Measurements from ENCODE around the gene FOXP3.

FOXP3 gene

GRCh38 chrX:49272421-49272820 is 7.9 kb upstream of the FOXP3 start:
- DNase-seq = no peak

DNA sequence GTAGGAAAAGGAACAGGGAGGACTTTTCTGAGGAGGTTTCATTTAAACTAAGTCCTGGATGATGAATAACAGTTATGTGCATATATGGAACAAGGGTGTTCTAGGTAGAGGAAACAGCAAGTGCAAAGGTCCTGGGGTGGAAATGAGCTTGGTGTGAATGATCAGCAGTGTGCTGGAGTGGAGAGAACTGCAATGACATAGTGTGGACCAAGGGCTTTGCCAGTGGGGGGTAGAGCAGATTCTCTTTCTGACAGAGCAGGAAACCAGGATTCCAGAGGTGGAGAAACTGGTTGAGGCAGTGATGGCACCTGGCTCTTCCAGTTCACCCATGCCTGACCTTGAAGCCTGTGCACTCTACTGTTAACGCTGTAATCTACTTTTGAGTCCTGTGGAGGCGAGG is 6.8 kb upstream of the FOXP3 start:
- DNase-seq = no peak

GRCh38 chrX:49270249-49270921 is 5.9 kb upstream of the FOXP3 start:
- no peak for DNase-seq

GRCh38 chrX:49269767-49270248 is 5.3 kb upstream of the FOXP3 start, which contains the start of gene PPP1R3F:
Gene PPP1R3F (plus strand): TSS chrX:49269793. CDS start chrX:49269870, 77 bp downstream.
- no peak for DNase-seq

GRCh38 chrX:49269010-49269766 is 4.7 kb upstream of the FOXP3 start:
- peak; percentile 90 for DNase-seq

DNA sequence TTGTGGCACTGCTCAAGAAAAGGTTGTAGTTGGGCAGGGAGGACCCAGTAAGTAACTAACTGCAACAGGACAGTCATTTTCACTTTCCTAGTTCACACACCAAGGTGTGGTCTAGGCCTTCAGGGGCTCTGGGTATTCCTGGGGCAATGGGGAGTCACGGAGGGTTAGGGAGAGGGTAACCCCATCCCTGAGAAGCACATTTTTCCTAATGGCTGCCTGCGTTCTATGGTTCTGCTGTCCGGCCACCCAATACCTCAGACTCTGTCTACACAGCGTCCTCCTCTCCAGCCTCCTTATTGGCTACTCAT is 4.1 kb upstream of the FOXP3 start:
- no peak for DNase-seq

DNA sequence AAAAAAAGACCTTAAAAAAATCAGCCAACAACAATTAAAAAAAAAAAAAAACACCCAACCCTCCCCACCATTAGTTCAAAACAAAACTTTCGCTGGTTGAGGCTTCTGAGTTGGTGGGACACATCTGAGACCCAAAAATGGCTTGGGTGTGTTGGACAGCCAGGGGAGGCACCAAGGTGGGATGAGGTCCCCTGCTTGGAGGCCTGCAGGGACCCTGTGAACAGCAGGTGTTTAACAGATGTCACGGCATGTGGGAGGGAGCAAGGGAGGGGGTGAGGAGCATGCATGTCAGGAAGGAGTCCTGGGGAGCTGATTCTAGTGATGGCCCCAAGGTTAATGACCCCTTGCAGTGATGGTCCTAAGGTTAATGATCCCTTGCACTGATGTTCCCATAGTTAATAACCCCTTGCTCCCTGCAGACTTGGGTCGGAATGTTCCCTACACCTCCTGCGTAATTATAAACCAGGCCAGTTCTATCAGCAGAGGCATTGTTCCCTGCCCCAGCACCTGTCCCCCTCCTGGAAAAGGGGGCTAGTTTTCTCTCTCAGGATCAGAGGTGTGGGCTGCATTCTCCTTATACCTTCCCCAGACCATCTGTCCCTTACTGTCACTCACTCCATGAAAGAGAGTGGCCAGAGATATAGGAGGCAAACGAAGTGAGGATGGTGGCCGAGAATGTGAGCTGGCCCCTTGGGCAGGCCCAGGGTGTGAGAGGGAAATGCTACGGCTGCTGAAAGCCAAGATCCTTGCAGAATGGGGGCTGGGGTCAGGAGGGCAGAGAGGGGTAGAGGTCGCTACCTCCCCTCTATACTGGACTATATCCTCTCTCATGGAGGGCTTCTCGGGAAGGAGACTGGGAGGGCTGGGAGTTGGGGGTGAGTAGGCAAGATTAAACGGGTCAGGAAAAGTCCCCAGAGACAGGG is 2.3 kb upstream of the FOXP3 start:
- DNase-seq = no peak

- no peak for DNase-seq
These were observed 879 bp downstream of the FOXP3 start for GRCh38 chrX:49263631-49264030.

DNA sequence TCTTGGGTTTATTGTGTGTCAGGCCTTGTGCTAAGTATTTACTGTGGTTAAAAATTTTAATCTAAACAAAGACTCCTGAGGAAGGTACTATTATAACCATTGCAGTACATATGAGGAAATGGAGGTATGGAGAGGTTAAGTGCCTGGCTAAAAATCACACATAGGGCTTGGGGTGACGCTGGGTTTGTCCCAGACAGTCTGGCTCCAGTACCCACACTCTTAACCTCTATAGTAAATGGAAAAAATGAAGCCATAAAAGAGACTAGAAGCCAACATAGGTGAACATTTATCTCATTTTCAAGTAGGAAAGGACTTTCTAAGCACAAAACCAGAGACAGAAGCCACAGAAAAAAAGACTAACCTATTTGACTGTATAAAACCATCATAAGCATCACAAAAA is 1.9 kb downstream of the FOXP3 start:
- no peak for DNase-seq

GRCh38 chrX:49260221-49260985 is 4.1 kb downstream of the FOXP3 start:
- no peak for DNase-seq

DNA sequence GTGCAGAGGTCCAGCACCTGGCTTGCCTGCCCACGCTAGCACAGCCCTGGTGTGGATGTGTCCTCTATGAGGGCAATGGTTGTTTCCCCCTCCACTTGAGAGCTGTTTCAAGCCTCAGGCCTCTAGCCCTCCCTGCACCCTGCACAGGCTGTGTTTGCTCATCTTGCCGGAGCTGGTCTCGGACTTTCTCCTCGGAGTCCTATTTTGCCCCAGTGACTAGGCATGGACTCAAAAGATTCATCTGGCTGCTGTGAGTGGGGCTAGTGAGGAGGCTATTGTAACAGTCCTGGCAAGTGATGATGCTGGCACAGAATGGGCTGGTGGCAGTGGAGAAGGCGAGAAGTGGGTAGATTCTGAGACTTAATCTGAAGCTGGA is 5.8 kb downstream of the FOXP3 start:
- DNase-seq = no peak

- DNase-seq = no peak
These were observed 6.4 kb downstream of the FOXP3 start for GRCh38 chrX:49257846-49258748.

- DNase-seq = no peak
These were observed 7.3 kb downstream of the FOXP3 start for GRCh38 chrX:49257074-49257790.

GRCh38 chrX:49256268-49256995 is 8.1 kb downstream of the FOXP3 start:
- DNase-seq = no peak

GRCh38 chrX:49254639-49255038 is 9.9 kb downstream of the FOXP3 start:
- no peak for DNase-seq

- no peak for DNase-seq
These were observed 13.2 kb downstream of the FOXP3 start for GRCh38 chrX:49251325-49251724.

DNA sequence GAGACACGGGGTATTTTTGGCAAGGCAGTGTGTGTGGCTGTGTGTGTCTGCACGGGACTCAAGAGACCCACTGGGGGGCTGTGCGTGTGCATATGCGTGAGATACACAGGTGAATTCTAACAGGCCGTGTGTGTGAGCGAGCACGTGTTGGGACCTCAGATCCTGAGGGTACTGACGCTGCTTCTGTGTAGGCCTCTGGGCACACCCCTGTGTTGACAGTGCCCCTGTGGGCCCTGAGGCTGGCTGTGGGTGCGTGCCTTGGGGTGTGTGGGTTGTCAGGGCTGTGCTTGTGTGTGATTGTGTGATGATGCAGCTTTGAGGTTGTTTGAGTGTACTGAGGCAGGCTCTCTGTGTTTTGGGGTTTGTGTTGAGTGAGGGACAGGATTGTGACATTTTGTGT is 13.9 kb downstream of the FOXP3 start:
- DNase-seq = no peak

GRCh38 chrX:49250066-49250465 is 14.4 kb downstream of the FOXP3 start:
- no peak for DNase-seq

DNA sequence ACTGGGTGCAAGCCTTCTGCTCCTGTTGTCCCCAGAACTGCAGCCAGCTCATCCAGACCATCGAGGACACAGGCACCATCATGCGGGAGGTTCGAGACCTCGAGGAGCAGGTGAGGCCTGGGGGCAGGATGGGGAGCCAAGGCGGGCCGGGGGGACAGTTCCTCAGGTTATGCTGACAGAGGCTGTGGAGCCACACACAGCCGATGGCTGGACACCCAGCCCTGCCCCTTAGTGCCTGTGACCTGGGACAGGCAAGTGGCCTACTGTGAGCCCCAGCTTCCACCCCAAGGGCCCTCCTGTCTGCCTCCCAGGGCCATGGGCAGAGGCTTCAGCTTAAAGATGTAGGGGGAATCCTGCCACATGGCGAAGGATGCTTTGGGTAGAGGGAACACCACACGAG is 14.9 kb downstream of the FOXP3 start:
- DNase-seq = no peak

DNA sequence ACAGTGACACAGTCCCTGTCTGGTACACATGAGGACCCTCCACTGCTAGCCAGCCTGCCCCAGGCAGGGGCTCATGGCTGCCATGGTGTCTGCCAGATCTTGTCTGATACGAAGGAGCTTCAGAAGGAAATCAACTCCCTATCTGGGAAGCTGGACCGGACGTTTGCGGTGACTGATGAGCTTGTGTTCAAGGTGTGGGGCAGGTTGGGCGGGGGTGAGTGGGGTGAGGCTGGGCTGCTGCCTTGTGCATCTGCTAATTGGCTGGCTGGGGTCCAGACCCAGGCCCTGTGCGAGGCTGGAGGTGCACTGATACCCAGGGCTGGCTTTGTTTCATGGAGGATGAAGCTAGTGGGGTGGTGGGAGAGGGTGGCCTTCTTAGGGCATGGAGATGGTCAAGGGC is 15.4 kb downstream of the FOXP3 start:
- DNase-seq = no peak
